ENCODE data around the gene SLC26A1. TPM values are rescaled to one million over a fixed set of nuclear protein-coding genes. Genes with fewer than 3 reads are reported as not detected.

The SLC26A1 gene
- total RNA-seq, 1 donor from 2014 or later = 0.22 TPM

- intact Hi-C loops (cut with DNase I) = no loop called here
- DNase-seq (ENCODE audit: low spot score) = no peak
Observed at GRCh38 chr4:1014291-1015167, 21.3 kb upstream of the SLC26A1 start.

- DNase-seq (ENCODE audit: low spot score) = no peak
- intact Hi-C loops (cut with DNase I) = no loop called here
Observed at GRCh38 chr4:1013225-1014073, 20.2 kb upstream of the SLC26A1 start.

- DNase-seq (ENCODE audit: low spot score) = no peak
Observed at GRCh38 chr4:1012034-1012739, 19.0 kb upstream of the SLC26A1 start.

GRCh38 chr4:1011666-1012033 is 18.4 kb upstream of the SLC26A1 start:
- DNase-seq (ENCODE audit: low spot score) = no peak
- intact Hi-C loops (cut with DNase I) = no loop called here

More at GRCh38 chr4:1012034-1012739, 19.0 kb upstream of the SLC26A1 start:
- intact Hi-C loops (cut with DNase I) = no loop called here

GRCh38 chr4:1011022-1011665 is 17.9 kb upstream of the SLC26A1 start, which contains the start of gene FGFRL1:
FGFRL1 (plus strand) TSS chr4:1011626; CDS start chr4:1012486, 860 bp downstream.
- intact Hi-C loops (cut with DNase I) = no loop called here
- peak; percentile 93 for DNase-seq (ENCODE audit: low spot score)

- no peak for DNase-seq (ENCODE audit: low spot score)
- intact Hi-C loops (cut with DNase I) = no loop called here
Observed at GRCh38 chr4:1010395-1011021, 17.3 kb upstream of the SLC26A1 start.

- intact Hi-C loops (cut with DNase I) = loop anchor here (5.0 kb wide), 1 partner anchor 338 kb away; the partner anchor contains the start of gene UVSSA
- DNase-seq (ENCODE audit: low spot score) = peak; percentile 87
Observed at GRCh38 chr4:1009542-1010394, 16.6 kb upstream of the SLC26A1 start.

GRCh38 chr4:1008840-1009541 is 15.8 kb upstream of the SLC26A1 start:
- intact Hi-C loops (cut with DNase I) = loop anchor here (5.0 kb wide), 1 partner anchor 338 kb away; the partner anchor contains the start of gene UVSSA
- DNase-seq (ENCODE audit: low spot score) = no peak

- DNase-seq (ENCODE audit: low spot score) = no peak
- intact Hi-C loops (cut with DNase I) = loop anchor here (5.0 kb wide), 1 partner anchor 340 kb away; the partner anchor contains the start of gene UVSSA
Observed at GRCh38 chr4:1006856-1007255, 13.7 kb upstream of the SLC26A1 start.

GRCh38 chr4:1004557-1005485 is 11.6 kb upstream of the SLC26A1 start:
- intact Hi-C loops (cut with DNase I) = loop anchor here (5.0 kb wide), 1 partner anchor 342 kb away; the partner anchor contains the start of gene UVSSA
- no peak for DNase-seq (ENCODE audit: low spot score)

- intact Hi-C loops (cut with DNase I) = no loop called here
- no peak for DNase-seq (ENCODE audit: low spot score)
Observed at GRCh38 chr4:1004071-1004418, 10.8 kb upstream of the SLC26A1 start.

- intact Hi-C loops (cut with DNase I) = no loop called here
- no peak for DNase-seq (ENCODE audit: low spot score)
Observed at GRCh38 chr4:1003271-1004070, 10.3 kb upstream of the SLC26A1 start.

- DNase-seq (ENCODE audit: low spot score) = no peak
- intact Hi-C loops (cut with DNase I) = no loop called here
Observed at GRCh38 chr4:1002631-1003251, 9.5 kb upstream of the SLC26A1 start.

- intact Hi-C loops (cut with DNase I) = no loop called here
- no peak for DNase-seq (ENCODE audit: low spot score)
Observed at GRCh38 chr4:1002131-1002630, 9.0 kb upstream of the SLC26A1 start.

All from cardiac septum (tissue), 1 donor.